HEK293 (cell line): ENCODE data around the gene VWDE.

ENCODE experiments used
- CTCF ChIA-PET: fragments of 350-600 bp; formaldehyde crosslinking; extraction: SDS; loops from one replicate; lab custom pipeline; 2021; ENCODE audit warnings: antibody characterized with exemption; lab: Yijun Ruan, JAX
- POLR2A ChIA-PET: fragments of 300-600 bp; formaldehyde crosslinking; extraction: SDS; loops from one replicate; lab custom pipeline; 2020; ENCODE audit warnings: antibody characterized with exemption, inconsistent platforms; lab: Yijun Ruan, JAX
- H3K27ac ChIP-seq: fragments of 200-500 bp; sonication (Bioruptor generic); 2 replicates; pipeline ENCODE4 v1.5.1; 2014; ENCODE audit warnings: low read depth, low read length, control low read depth, inconsistent platforms; ENCODE audit errors: extremely low read depth
- H3K36me3 ChIP-seq, 2 experiments: fragments of 200-500 bp in 1 of 2; sonication (Bioruptor generic) in 1 of 2; 1 replicate in 1 of 2; 2 replicates in 1 of 2; pipeline ENCODE4 v1.5.1; 2014 to 2017; ENCODE audit warnings: inconsistent platforms in 2 of 2, low read length in 2 of 2; ENCODE audit not compliant: control insufficient read depth in 2 of 2, insufficient read depth in 1 of 2
- H3K4me1 ChIP-seq: fragments of 200-500 bp; sonication (Bioruptor generic); 2 replicates; pipeline ENCODE4 v1.5.1; 2014; ENCODE audit warnings: mild to moderate bottlenecking, low read length, inconsistent platforms; ENCODE audit not compliant: control insufficient read depth, insufficient read depth
- H3K4me3 ChIP-seq: 2 replicates; pipeline ENCODE4 v1.5.1; 2011; ENCODE audit warnings: low read depth, mild to moderate bottlenecking, control low read depth, low read length, moderate library complexity
- H3K9me3 ChIP-seq: fragments of 200-500 bp; sonication (Bioruptor generic); 2 replicates; pipeline ENCODE4 v1.5.1; 2014; ENCODE audit warnings: low read depth, low read length, inconsistent platforms; ENCODE audit not compliant: control insufficient read depth, insufficient read depth
- ELK4 ChIP-seq: IDR thresholded peaks from 2 replicates; pipeline ENCODE4 v1.6.1; 2011; ENCODE audit warnings: mild to moderate bottlenecking, low read depth, low read length, borderline replicate concordance
- HOXA7 ChIP-seq: sonication (generic); formaldehyde crosslinking; IDR thresholded peaks from 2 replicates; pipeline ENCODE4 v1.8.1; 2022; ENCODE audit warnings: missing genetic modification reagents, borderline replicate concordance
- INSM2 ChIP-seq: fragments of 450-650 bp; formaldehyde crosslinking; IDR thresholded peaks from 2 replicates; pipeline ENCODE4 v1.5.1; 2016; ENCODE audit warnings: missing biosample characterization, missing genetic modification characterization
- KLF8 ChIP-seq: fragments of 450-650 bp; formaldehyde crosslinking; IDR thresholded peaks from 2 replicates; pipeline ENCODE4 v1.5.1; 2016; ENCODE audit warnings: missing biosample characterization, missing genetic modification characterization
- MYNN ChIP-seq: fragments of 450-650 bp; formaldehyde crosslinking; IDR thresholded peaks from 2 replicates; pipeline ENCODE4 v1.5.1; 2016; ENCODE audit warnings: missing biosample characterization, missing genetic modification characterization, borderline replicate concordance
- OSR2 ChIP-seq: fragments of 450-650 bp; formaldehyde crosslinking; IDR thresholded peaks from 2 replicates; pipeline ENCODE4 v1.5.1; 2016; ENCODE audit warnings: missing biosample characterization, missing genetic modification characterization
- SCRT2 ChIP-seq: fragments of 450-650 bp; formaldehyde crosslinking; IDR thresholded peaks from 2 replicates; pipeline ENCODE4 v1.5.1; 2016; ENCODE audit warnings: missing biosample characterization, missing genetic modification characterization
- TCF7L2 ChIP-seq: IDR thresholded peaks from 2 replicates; pipeline ENCODE4 v1.6.1; 2011; ENCODE audit warnings: low read depth, mild to moderate bottlenecking, inconsistent platforms, low read length, moderate library complexity, borderline replicate concordance
- TRIM28 ChIP-seq: IDR thresholded peaks from 2 replicates; pipeline ENCODE4 v1.6.1; 2011; ENCODE audit warnings: low read length, control low read depth, borderline replicate concordance
- ZBTB26 ChIP-seq: fragments of 450-650 bp; formaldehyde crosslinking; optimal IDR thresholded peaks from 2 replicates; pipeline ENCODE3; 2016; ENCODE audit warnings: missing biosample characterization, mild to moderate bottlenecking, missing genetic modification characterization
- ZBTB6 ChIP-seq: fragments of 450-650 bp; formaldehyde crosslinking; IDR thresholded peaks from 2 replicates; pipeline ENCODE4 v1.5.1; 2017; ENCODE audit warnings: missing biosample characterization, missing genetic modification characterization
- ZFHX2 ChIP-seq: fragments of 450-650 bp; formaldehyde crosslinking; conservative IDR thresholded peaks from 2 replicates; pipeline ENCODE4 v1.5.1; 2016; ENCODE audit warnings: missing biosample characterization, missing genetic modification characterization
- ZFP37 ChIP-seq: fragments of 450-650 bp; formaldehyde crosslinking; IDR thresholded peaks from 2 replicates; pipeline ENCODE4 v1.5.1; 2016; ENCODE audit warnings: missing biosample characterization, missing genetic modification characterization
- ZNF114 ChIP-seq: fragments of 450-650 bp; formaldehyde crosslinking; IDR thresholded peaks from 2 replicates; pipeline ENCODE4 v1.5.0; 2017; ENCODE audit warnings: missing biosample characterization, missing genetic modification characterization
- ZNF140 ChIP-seq: fragments of 450-650 bp; formaldehyde crosslinking; IDR thresholded peaks from 2 replicates; pipeline ENCODE4 v1.5.1; 2016; ENCODE audit warnings: missing biosample characterization, missing genetic modification characterization
- ZNF157 ChIP-seq: fragments of 450-650 bp; formaldehyde crosslinking; IDR thresholded peaks from 2 replicates; pipeline ENCODE4 v1.5.1; 2016; ENCODE audit warnings: missing biosample characterization, missing genetic modification characterization
- ZNF174 ChIP-seq: fragments of 450-650 bp; formaldehyde crosslinking; IDR thresholded peaks from 2 replicates; pipeline ENCODE4 v1.5.0; 2017; ENCODE audit warnings: missing biosample characterization, mild to moderate bottlenecking, missing genetic modification characterization
- ZNF211 ChIP-seq: fragments of 450-650 bp; formaldehyde crosslinking; IDR thresholded peaks from 2 replicates; pipeline ENCODE4 v1.5.1; 2016; ENCODE audit warnings: low read depth, missing biosample characterization, missing genetic modification characterization
- ZNF223 ChIP-seq: fragments of 450-650 bp; formaldehyde crosslinking; IDR thresholded peaks from 2 replicates; pipeline ENCODE4 v1.5.1; 2016; ENCODE audit warnings: missing biosample characterization, missing genetic modification characterization
- ZNF26 ChIP-seq: fragments of 450-650 bp; formaldehyde crosslinking; IDR thresholded peaks from 2 replicates; pipeline ENCODE4 v1.5.1; 2016; ENCODE audit warnings: missing biosample characterization, missing genetic modification characterization
- ZNF266 ChIP-seq: fragments of 450-650 bp; formaldehyde crosslinking; IDR thresholded peaks from 2 replicates; pipeline ENCODE4 v1.5.1; 2016; ENCODE audit warnings: missing biosample characterization, missing genetic modification characterization, low read depth
- ZNF302 ChIP-seq: fragments of 450-650 bp; formaldehyde crosslinking; IDR thresholded peaks from 2 replicates; pipeline ENCODE4 v1.5.1; 2016; ENCODE audit warnings: missing biosample characterization, missing genetic modification characterization, low read depth
- ZNF391 ChIP-seq: fragments of 450-650 bp; formaldehyde crosslinking; IDR thresholded peaks from 2 replicates; pipeline ENCODE4 v1.5.1; 2016; ENCODE audit warnings: low read depth, missing biosample characterization, missing genetic modification characterization, borderline replicate concordance
- ZNF433 ChIP-seq: fragments of 450-650 bp; formaldehyde crosslinking; IDR thresholded peaks from 2 replicates; pipeline ENCODE4 v1.5.1; 2016; ENCODE audit warnings: missing biosample characterization, missing genetic modification characterization, low read depth
- ZNF473 ChIP-seq: fragments of 450-650 bp; formaldehyde crosslinking; IDR thresholded peaks from 2 replicates; pipeline ENCODE4 v1.5.1; 2017; ENCODE audit warnings: missing biosample characterization, missing genetic modification characterization
- ZNF561 ChIP-seq: fragments of 450-650 bp; IDR thresholded peaks from 2 replicates; pipeline ENCODE4 v1.5.1; 2018; ENCODE audit warnings: missing biosample characterization, missing genetic modification characterization, borderline replicate concordance
- ZNF624 ChIP-seq: fragments of 450-650 bp; formaldehyde crosslinking; IDR thresholded peaks from 2 replicates; pipeline ENCODE4 v1.5.1; 2017; ENCODE audit warnings: missing biosample characterization, missing genetic modification characterization
- ZNF660 ChIP-seq: fragments of 450-650 bp; IDR thresholded peaks from 2 replicates; pipeline ENCODE4 v1.5.1; 2018; ENCODE audit warnings: missing biosample characterization, mild to moderate bottlenecking, missing genetic modification characterization
- ZSCAN16 ChIP-seq: fragments of 450-650 bp; formaldehyde crosslinking; IDR thresholded peaks from 2 replicates; pipeline ENCODE4 v1.5.1; 2016; ENCODE audit warnings: missing biosample characterization, missing genetic modification characterization

The VWDE gene

GRCh38 chr7:12300415-12300814, 103.2 kb downstream of the VWDE start:
- Histone ChIP-seq H3K36me3 (no peaks in the 10 kb centered on the region), H3K27ac (no peak overlapping the region), H3K9me3 (no peaks in the 10 kb centered on the region), H3K4me3 (no peak overlapping the region), H3K4me1 (no peaks in the 10 kb centered on the region)
- no peak for TF ChIP-seq ZNF211
- no peak for TF ChIP-seq ZBTB6 (tag by site-specific recombination)
- no peak for TF ChIP-seq ZNF174 (tag by site-specific recombination)
- TF ChIP-seq ZNF391 (tag by site-specific recombination), result no peak
- TF ChIP-seq ZNF140 (tag by site-specific recombination), result no peak
- no peak for TF ChIP-seq SCRT2 (tag by site-specific recombination)
- TF ChIP-seq TRIM28, result no peak
- TF ChIP-seq ZNF114 (tag by site-specific recombination), result no peak
- TF ChIP-seq ZNF157 (tag by site-specific recombination), result no peak
- no peak for TF ChIP-seq ZNF433 (tag by site-specific recombination)
- no peak for TF ChIP-seq ZNF302 (tag by site-specific recombination)
- no peak for TF ChIP-seq ZNF223 (tag by site-specific recombination)
- no peak for TF ChIP-seq INSM2 (tag by site-specific recombination)
- CTCF ChIA-PET, result interaction anchor here (0.6 kb wide), 1 partner anchor 1958 kb away, joined by 3 read pairs; no protein-coding TSS in a partner anchor
- POLR2A ChIA-PET, result no interaction called here

GRCh38 chr7:12299367-12299766, 104.3 kb downstream of the VWDE start:
- no peaks in the 10 kb centered on the region for H3K9me3 ChIP-seq
- ChIA-PET POLR2A (no interaction called here), CTCF (no interaction called here)
- H3K4me1 ChIP-seq, result no peaks in the 10 kb centered on the region
- no peak overlapping the region for H3K4me3 ChIP-seq
- no peak overlapping the region for H3K27ac ChIP-seq
- no peaks in the 10 kb centered on the region for H3K36me3 ChIP-seq
- TF ChIP-seq ZFP37 (tag by site-specific recombination) (no peak), ZNF624 (tag by site-specific recombination) (no peak), OSR2 (tag by site-specific recombination) (no peak), ELK4 (no peak), ZNF660 (tag by site-specific recombination) (no peak), ZFHX2 (no peak), ZBTB26 (tag by site-specific recombination) (no peak), ZNF473 (tag by site-specific recombination) (no peak), ZNF561 (no peak), ZSCAN16 (no peak), ZNF26 (tag by site-specific recombination) (no peak), ZNF302 (tag by site-specific recombination) (no peak), TCF7L2 (no peak), HOXA7 (CRISPR knock-in tag) (no peak), KLF8 (no peak), MYNN (tag by site-specific recombination) (no peak), ZNF266 (tag by site-specific recombination) (no peak)
